GM23338 (cell line): ENCODE results near the gene MACROD1. TPM values are rescaled to one million over a fixed set of nuclear protein-coding genes. Genes with fewer than 3 reads are reported as not detected.

ENCODE experiments used
- ATAC-seq: fragments of 200-7000 bp; cut with Tn5 transposase; 3 replicates; pipeline ENCODE4 v1.9.1; 2020
- DNase-seq: peaks from one replicate; pipeline ENCODE4 v3.0.0-alpha.2; 2015; ENCODE audit warnings: low spot score
- H2AFZ ChIP-seq: fragments of 200-600 bp; sonication (generic); 2 replicates; pipeline ENCODE4 v1.8.0; 2016; ENCODE audit warnings: antibody characterized with exemption, mild to moderate bottlenecking, moderate library complexity
- H3F3A ChIP-seq: fragments of 200-600 bp; sonication (generic); replicated peaks from 2 replicates; pipeline ENCODE4 v1.8.0; 2017; ENCODE audit warnings: antibody characterized with exemption, mixed run types, low read depth
- H3K27ac ChIP-seq: fragments of 200-600 bp; sonication (generic); 2 replicates; pipeline ENCODE4 v1.6.1; 2016; ENCODE audit warnings: low read depth
- H3K27me3 ChIP-seq: fragments of 200-600 bp; sonication (generic); 2 replicates; pipeline ENCODE4 v1.8.0; 2016; ENCODE audit warnings: mild to moderate bottlenecking, mixed run types, moderate library complexity; ENCODE audit not compliant: insufficient read depth
- H3K36me3 ChIP-seq: fragments of 200-600 bp; sonication (generic); 2 replicates; pipeline ENCODE4 v1.8.0; 2016; ENCODE audit warnings: mild to moderate bottlenecking; ENCODE audit not compliant: insufficient read depth
- H3K4me1 ChIP-seq: fragments of 200-600 bp; sonication (generic); 2 replicates; pipeline ENCODE4 v1.8.0; 2016; ENCODE audit warnings: mild to moderate bottlenecking, moderate library complexity; ENCODE audit not compliant: insufficient read depth
- H3K4me2 ChIP-seq: fragments of 200-600 bp; sonication (generic); 2 replicates; pipeline ENCODE4 v1.7.1; 2017; ENCODE audit warnings: mixed run types
- H3K4me3 ChIP-seq: fragments of 200-600 bp; sonication (generic); 2 replicates; pipeline ENCODE4 v1.6.1; 2016; ENCODE audit warnings: mixed run types
- H3K79me2 ChIP-seq: fragments of 200-600 bp; sonication (generic); replicated peaks from 2 replicates; pipeline ENCODE4 v1.8.0; 2017; ENCODE audit warnings: mild to moderate bottlenecking; ENCODE audit not compliant: insufficient read depth
- H3K9me2 ChIP-seq: fragments of 200-600 bp; sonication (generic); 2 replicates; pipeline ENCODE4 v1.8.0; 2017; ENCODE audit not compliant: insufficient read depth
- H4K20me1 ChIP-seq: fragments of 200-600 bp; sonication (generic); replicated peaks from 2 replicates; pipeline ENCODE4 v1.8.0; 2017; ENCODE audit warnings: mild to moderate bottlenecking; ENCODE audit not compliant: insufficient read depth
- H3K27ac Mint-ChIP-seq: 2 replicates; pipeline ENCODE4 v1.8.0; 2020; ENCODE audit warnings: inconsistent platforms, mild to moderate bottlenecking, moderate library complexity, mixed read lengths
- H3K27me3 Mint-ChIP-seq: 3 replicates; pipeline ENCODE4 v1.8.0; 2022; ENCODE audit warnings: low read depth, mild to moderate bottlenecking, moderate library complexity, mixed read lengths, inconsistent platforms; ENCODE audit not compliant: insufficient read depth, poor library complexity
- H3K36me3 Mint-ChIP-seq: 3 replicates; pipeline ENCODE4 v1.8.0; 2021; ENCODE audit warnings: low read depth, mild to moderate bottlenecking, inconsistent platforms, moderate library complexity, mixed read lengths
- H3K4me1 Mint-ChIP-seq: 3 replicates; pipeline ENCODE4 v1.8.0; 2020; ENCODE audit warnings: mild to moderate bottlenecking, inconsistent platforms, mixed read lengths
- H3K4me3 Mint-ChIP-seq: 3 replicates; pipeline ENCODE4 v1.8.0; 2021; ENCODE audit warnings: moderate library complexity, mild to moderate bottlenecking, inconsistent platforms, mixed read lengths
- H3K9me3 Mint-ChIP-seq: 3 replicates; pipeline ENCODE4 v1.8.0; 2020; ENCODE audit warnings: moderate library complexity, mild to moderate bottlenecking, inconsistent platforms, mixed read lengths
- CREB1 ChIP-seq: fragments of 250-450 bp; sonication (Bioruptor Pico); IDR thresholded peaks from 2 replicates; pipeline ENCODE4 v1.5.0; 2020; ENCODE audit warnings: low read depth, mild to moderate bottlenecking, moderate library complexity
- CTCF ChIP-seq, 2 experiments: fragments of 200-600 bp in 1 of 2; sonication (generic) in 1 of 2; conservative IDR thresholded peaks; 2 replicates each; pipeline versions ENCODE4 v1.5.1 to v1.6.1; 2016 to 2017; ENCODE audit warnings: antibody characterized with exemption in 2 of 2, low read depth in 2 of 2, mild to moderate bottlenecking in 2 of 2, moderate library complexity in 1 of 2
- ETS1 ChIP-seq: IDR thresholded peaks from 2 replicates; pipeline ENCODE4 v1.6.1; 2016; ENCODE audit warnings: antibody characterized with exemption
- EZH2 ChIP-seq: fragments of 200-600 bp; sonication (generic); IDR thresholded peaks from one replicate; pipeline ENCODE4 v1.8.0; 2017; ENCODE audit warnings: antibody characterized with exemption, mild to moderate bottlenecking, low read depth; ENCODE audit not compliant: unreplicated experiment
- EZH2phosphoT487 ChIP-seq: fragments of 200-600 bp; sonication (generic); IDR thresholded peaks from one replicate; pipeline ENCODE4 v1.8.1; 2018; ENCODE audit warnings: antibody characterized with exemption; ENCODE audit not compliant: unreplicated experiment
- JUNB ChIP-seq: IDR thresholded peaks from one replicate; pipeline ENCODE4 v1.6.1; 2016; ENCODE audit warnings: antibody characterized with exemption; ENCODE audit not compliant: unreplicated experiment
- NANOG ChIP-seq: IDR thresholded peaks from 2 replicates; pipeline ENCODE4 v1.6.1; 2016; ENCODE audit warnings: antibody characterized with exemption, borderline replicate concordance
- POLR2AphosphoS5 ChIP-seq: IDR thresholded peaks from 2 replicates; pipeline ENCODE4 v1.6.1; 2016; ENCODE audit warnings: antibody characterized with exemption, low read depth
- REST ChIP-seq: IDR thresholded peaks from one replicate; pipeline ENCODE4 v1.6.1; 2018; ENCODE audit warnings: antibody characterized with exemption; ENCODE audit not compliant: unreplicated experiment
- STAT1 ChIP-seq: IDR thresholded peaks from one replicate; pipeline ENCODE4 v1.6.1; 2016; ENCODE audit warnings: antibody characterized with exemption; ENCODE audit not compliant: unreplicated experiment
- ZNF114 ChIP-seq: fragments of 250-450 bp; sonication (Bioruptor Pico); IDR thresholded peaks from 2 replicates; pipeline ENCODE4 v1.5.0; 2020; ENCODE audit warnings: mild to moderate bottlenecking, moderate library complexity
- ZNF331 ChIP-seq: fragments of 250-450 bp; sonication (Bioruptor Pico); IDR thresholded peaks from 2 replicates; pipeline ENCODE4 v1.5.0; 2020; ENCODE audit warnings: low read depth, mild to moderate bottlenecking, moderate library complexity
- polyA plus RNA-seq: library from polyadenylated mRNA; unstranded; fragments of >200 nt; fragmentation: Nextera tagmentation; extraction: Ambion mirVana; gene quantifications from 2 replicates; pipeline ENCODE4 v1.2.1, GENCODE V29; 2016
- total RNA-seq: library from RNA; depleted of rRNA; stranded (reverse); fragments of >200 nt; shearing (Covaris generic); gene quantifications from 2 replicates; pipeline ENCODE4 v1.2.3, GENCODE V29; 2014
- TF ChIP-seq, protein P1 (sequence below): fragments of 250-450 bp; sonication (Bioruptor Pico); IDR thresholded peaks from 2 replicates; pipeline ENCODE4 v1.5.0; 2020; ENCODE audit warnings: mild to moderate bottlenecking, moderate library complexity

Gene MACROD1
- total and polyA plus RNA-seq, 2 experiments from 2014 or later: 33.0 to 51.6 TPM

DNA sequence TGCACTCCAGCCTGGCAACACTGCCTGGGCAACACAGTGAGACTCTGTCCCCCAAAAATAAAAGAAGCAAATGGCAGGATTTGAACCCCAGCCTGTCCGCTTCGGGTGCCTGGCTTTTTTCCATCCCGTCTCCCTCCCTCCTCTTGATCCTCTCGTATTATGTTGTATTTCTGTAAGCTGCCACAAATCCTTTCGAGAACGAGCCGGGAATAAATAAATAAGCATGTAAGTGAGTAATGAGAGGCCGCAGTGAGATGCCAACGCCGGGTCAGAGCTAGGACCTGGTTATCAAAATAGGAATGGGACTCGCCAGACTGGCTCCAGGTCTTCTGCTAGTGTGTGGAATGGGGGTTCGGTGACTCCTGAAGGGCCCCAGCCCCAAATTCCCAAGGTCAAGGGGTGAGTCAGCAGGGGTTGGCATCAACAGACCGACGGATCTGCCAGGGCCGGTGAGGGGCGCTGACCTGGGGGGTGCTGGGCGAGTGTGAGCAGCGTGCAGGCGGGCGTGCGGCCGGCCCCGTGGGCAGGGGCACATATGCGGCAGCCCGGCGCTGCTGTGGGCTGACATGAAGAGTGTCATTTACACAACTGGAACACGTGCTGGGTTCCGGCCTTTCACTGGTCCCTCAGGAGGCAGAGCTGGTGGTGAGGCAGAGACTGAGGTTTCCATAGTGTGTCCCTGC is 82.4 kb downstream of the MACROD1 start:
- DNase-seq (no peak), ATAC-seq (no peak)
- TF ChIP-seq EZH2phosphoT487 (no peak), ETS1 (no peak), POLR2AphosphoS5 (no peak), ZNF331 (CRISPR knock-in tag) (no peak), REST (no peak), CREB1 (CRISPR knock-in tag) (no peak), STAT1 (no peak), JUNB (no peak), ZNF114 (no peak), CTCF (conservative IDR thresholded peaks at IDR 0.05; ENCODE audit: low read depth in 2 of 2) (no peak), NANOG (no peak), EZH2 (no peak)
- TF ChIP-seq, protein P1, sequence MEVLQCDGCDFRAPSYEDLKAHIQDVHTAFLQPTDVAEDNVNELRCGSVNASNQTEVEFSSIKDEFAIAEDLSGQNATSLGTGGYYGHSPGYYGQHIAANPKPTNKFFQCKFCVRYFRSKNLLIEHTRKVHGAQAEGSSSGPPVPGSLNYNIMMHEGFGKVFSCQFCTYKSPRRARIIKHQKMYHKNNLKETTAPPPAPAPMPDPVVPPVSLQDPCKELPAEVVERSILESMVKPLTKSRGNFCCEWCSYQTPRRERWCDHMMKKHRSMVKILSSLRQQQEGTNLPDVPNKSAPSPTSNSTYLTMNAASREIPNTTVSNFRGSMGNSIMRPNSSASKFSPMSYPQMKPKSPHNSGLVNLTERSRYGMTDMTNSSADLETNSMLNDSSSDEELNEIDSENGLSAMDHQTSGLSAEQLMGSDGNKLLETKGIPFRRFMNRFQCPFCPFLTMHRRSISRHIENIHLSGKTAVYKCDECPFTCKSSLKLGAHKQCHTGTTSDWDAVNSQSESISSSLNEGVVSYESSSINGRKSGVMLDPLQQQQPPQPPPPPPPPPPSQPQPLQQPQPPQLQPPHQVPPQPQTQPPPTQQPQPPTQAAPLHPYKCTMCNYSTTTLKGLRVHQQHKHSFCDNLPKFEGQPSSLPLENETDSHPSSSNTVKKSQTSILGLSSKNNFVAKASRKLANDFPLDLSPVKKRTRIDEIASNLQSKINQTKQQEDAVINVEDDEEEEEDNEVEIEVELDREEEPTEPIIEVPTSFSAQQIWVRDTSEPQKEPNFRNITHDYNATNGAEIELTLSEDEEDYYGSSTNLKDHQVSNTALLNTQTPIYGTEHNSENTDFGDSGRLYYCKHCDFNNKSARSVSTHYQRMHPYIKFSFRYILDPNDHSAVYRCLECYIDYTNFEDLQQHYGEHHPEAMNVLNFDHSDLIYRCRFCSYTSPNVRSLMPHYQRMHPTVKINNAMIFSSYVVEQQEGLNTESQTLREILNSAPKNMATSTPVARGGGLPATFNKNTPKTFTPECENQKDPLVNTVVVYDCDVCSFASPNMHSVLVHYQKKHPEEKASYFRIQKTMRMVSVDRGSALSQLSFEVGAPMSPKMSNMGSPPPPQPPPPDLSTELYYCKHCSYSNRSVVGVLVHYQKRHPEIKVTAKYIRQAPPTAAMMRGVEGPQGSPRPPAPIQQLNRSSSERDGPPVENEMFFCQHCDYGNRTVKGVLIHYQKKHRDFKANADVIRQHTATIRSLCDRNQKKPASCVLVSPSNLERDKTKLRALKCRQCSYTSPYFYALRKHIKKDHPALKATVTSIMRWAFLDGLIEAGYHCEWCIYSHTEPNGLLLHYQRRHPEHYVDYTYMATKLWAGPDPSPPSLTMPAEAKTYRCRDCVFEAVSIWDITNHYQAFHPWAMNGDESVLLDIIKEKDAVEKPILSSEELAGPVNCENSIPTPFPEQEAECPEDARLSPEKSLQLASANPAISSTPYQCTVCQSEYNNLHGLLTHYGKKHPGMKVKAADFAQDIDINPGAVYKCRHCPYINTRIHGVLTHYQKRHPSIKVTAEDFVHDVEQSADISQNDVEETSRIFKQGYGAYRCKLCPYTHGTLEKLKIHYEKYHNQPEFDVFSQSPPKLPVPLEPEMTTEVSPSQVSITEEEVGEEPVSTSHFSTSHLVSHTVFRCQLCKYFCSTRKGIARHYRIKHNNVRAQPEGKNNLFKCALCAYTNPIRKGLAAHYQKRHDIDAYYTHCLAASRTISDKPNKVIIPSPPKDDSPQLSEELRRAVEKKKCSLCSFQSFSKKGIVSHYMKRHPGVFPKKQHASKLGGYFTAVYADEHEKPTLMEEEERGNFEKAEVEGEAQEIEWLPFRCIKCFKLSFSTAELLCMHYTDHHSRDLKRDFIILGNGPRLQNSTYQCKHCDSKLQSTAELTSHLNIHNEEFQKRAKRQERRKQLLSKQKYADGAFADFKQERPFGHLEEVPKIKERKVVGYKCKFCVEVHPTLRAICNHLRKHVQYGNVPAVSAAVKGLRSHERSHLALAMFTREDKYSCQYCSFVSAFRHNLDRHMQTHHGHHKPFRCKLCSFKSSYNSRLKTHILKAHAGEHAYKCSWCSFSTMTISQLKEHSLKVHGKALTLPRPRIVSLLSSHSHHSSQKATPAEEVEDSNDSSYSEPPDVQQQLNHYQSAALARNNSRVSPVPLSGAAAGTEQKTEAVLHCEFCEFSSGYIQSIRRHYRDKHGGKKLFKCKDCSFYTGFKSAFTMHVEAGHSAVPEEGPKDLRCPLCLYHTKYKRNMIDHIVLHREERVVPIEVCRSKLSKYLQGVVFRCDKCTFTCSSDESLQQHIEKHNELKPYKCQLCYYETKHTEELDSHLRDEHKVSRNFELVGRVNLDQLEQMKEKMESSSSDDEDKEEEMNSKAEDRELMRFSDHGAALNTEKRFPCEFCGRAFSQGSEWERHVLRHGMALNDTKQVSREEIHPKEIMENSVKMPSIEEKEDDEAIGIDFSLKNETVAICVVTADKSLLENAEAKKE (CRISPR knock-in tag): no peak
- H3K4me3 ChIP-seq: no peak overlapping the region
- no peaks in the 10 kb centered on the region for H3K79me2 ChIP-seq
- no peak overlapping the region for H2AFZ ChIP-seq
- peaks cover 42% of the 10 kb centered on the region for H3K27me3 ChIP-seq
- Mint-ChIP-seq H3K36me3 (no peaks in the 10 kb centered on the region), H3K27me3 (peaks cover 40% of the 10 kb centered on the region), H3K4me1 (peaks cover 6% of the 10 kb centered on the region), H3K9me3 (no peaks in the 10 kb centered on the region), H3K4me3 (no peak overlapping the region; the same call in 2 of the 3 replicates), H3K27ac (no peak overlapping the region)
- H4K20me1 ChIP-seq: peaks cover 24% of the 10 kb centered on the region
- no peak overlapping the region for H3K27ac ChIP-seq
- H3K36me3 ChIP-seq: no peaks in the 10 kb centered on the region
- no peaks in the 10 kb centered on the region; the same call in 1 of the 2 replicates for H3K4me1 ChIP-seq
- H3K4me2 ChIP-seq: no peak overlapping the region
- H3F3A ChIP-seq: no peaks in the 10 kb centered on the region
- H3K9me2 ChIP-seq: no peaks in the 10 kb centered on the region
